Measurements from ENCODE around the gene ATP1A4. TPM values are rescaled to one million over a fixed set of nuclear protein-coding genes. Genes with fewer than 3 reads are reported as not detected.

Gene ATP1A4
- total RNA-seq, 1 donor from 2014 or later, result 0.38 TPM

- DNase-seq (ENCODE audit: low spot score in 2 of 2, unreplicated experiment in 2 of 2), result no peak
- Mint-ChIP-seq H3K27me3 (ENCODE audit: low read depth) (no peaks in the 10 kb centered on the region), H3K4me1 (peaks cover 7% of the 10 kb centered on the region), H3K4me3 (no peak overlapping the region), H3K27ac (no peak overlapping the region), H3K36me3 (no peaks in the 10 kb centered on the region), H3K9me3 (no peaks in the 10 kb centered on the region)
- no peak for TF ChIP-seq CTCF (IDR thresholded peaks at IDR 0.05; ENCODE audit: unreplicated experiment)
Measured at GRCh38 chr1:160187407-160187806, 36.0 kb downstream of the ATP1A4 start.

- H3K36me3 Mint-ChIP-seq, result no peaks in the 10 kb centered on the region
- H3K4me1 Mint-ChIP-seq, result peaks cover 9% of the 10 kb centered on the region
- no peak for DNase-seq (ENCODE audit: low spot score in 2 of 2, unreplicated experiment in 2 of 2)
- no peaks in the 10 kb centered on the region for H3K27me3 Mint-ChIP-seq (ENCODE audit: low read depth)
- no peak for TF ChIP-seq CTCF (IDR thresholded peaks at IDR 0.05; ENCODE audit: unreplicated experiment)
- H3K9me3 Mint-ChIP-seq, result no peaks in the 10 kb centered on the region
- H3K4me3 Mint-ChIP-seq, result no peak overlapping the region
- H3K27ac Mint-ChIP-seq, result no peak overlapping the region
Measured at GRCh38 chr1:160188341-160188740, 36.9 kb downstream of the ATP1A4 start.

GRCh38 chr1:160189649-160190625 is 38.5 kb downstream of the ATP1A4 start, which contains the start of gene CASQ1:
TSS of gene CASQ1 (plus strand) at chr1:160190575. CDS start at chr1:160190752, 177 bp downstream.
- H3K4me3 Mint-ChIP-seq, result no peak within 1 kb of the TSS
- DNase-seq (ENCODE audit: low spot score in 2 of 2, unreplicated experiment in 2 of 2), result no peak

GRCh38 chr1:160191756-160192155 is 40.4 kb downstream of the ATP1A4 start:
- H3K9me3 Mint-ChIP-seq, result no peaks in the 10 kb centered on the region
- no peak overlapping the region for H3K4me3 Mint-ChIP-seq
- no peaks in the 10 kb centered on the region for H3K27me3 Mint-ChIP-seq (ENCODE audit: low read depth)

More at GRCh38 chr1:160189649-160190625, 38.5 kb downstream of the ATP1A4 start, which contains the start of gene CASQ1:
- Mint-ChIP-seq H3K4me1 (peaks cover 9% of the 10 kb centered on the region), H3K27me3 (ENCODE audit: low read depth) (no peaks in the 10 kb centered on the region), H3K27ac (no peak within 1 kb of the TSS), H3K36me3 (no peaks in the 10 kb centered on the region), H3K9me3 (no peaks in the 10 kb centered on the region)
- no peak for TF ChIP-seq CTCF (IDR thresholded peaks at IDR 0.05; ENCODE audit: unreplicated experiment)

GRCh38 chr1:160192234-160192633 is 40.8 kb downstream of the ATP1A4 start:
- H3K36me3 Mint-ChIP-seq, result no peaks in the 10 kb centered on the region
- H3K9me3 Mint-ChIP-seq, result no peaks in the 10 kb centered on the region
- peaks cover 9% of the 10 kb centered on the region for H3K4me1 Mint-ChIP-seq
- no peak for DNase-seq (ENCODE audit: low spot score in 2 of 2, unreplicated experiment in 2 of 2)
- H3K27ac Mint-ChIP-seq, result no peak overlapping the region
- TF ChIP-seq CTCF (IDR thresholded peaks at IDR 0.05; ENCODE audit: unreplicated experiment), result no peak
- H3K4me3 Mint-ChIP-seq, result no peak overlapping the region
- H3K27me3 Mint-ChIP-seq (ENCODE audit: low read depth), result no peaks in the 10 kb centered on the region

More at GRCh38 chr1:160191756-160192155, 40.4 kb downstream of the ATP1A4 start:
- Mint-ChIP-seq H3K27ac (no peak overlapping the region), H3K4me1 (peaks cover 9% of the 10 kb centered on the region), H3K36me3 (no peaks in the 10 kb centered on the region)
- TF ChIP-seq CTCF (IDR thresholded peaks at IDR 0.05; ENCODE audit: unreplicated experiment), result no peak
- no peak for DNase-seq (ENCODE audit: low spot score in 2 of 2, unreplicated experiment in 2 of 2)

Data from mesothelial cell of epicardium (in vitro differentiated cells).